Tibial nerve (tissue), 4 donors: Measurements from ENCODE around the gene SLC12A7. TPM values are rescaled to one million over a fixed set of nuclear protein-coding genes. Genes with fewer than 3 reads are reported as not detected.

Experiments
- DNase-seq, 2 donors: peaks; one replicate each; pipeline ENCODE4 v3.0.0-alpha.2; 2019; ENCODE audit warnings: low spot score in 2 of 2
- H3K27ac ChIP-seq, 4 donors: fragments of 200-600 bp; sonication (generic) in 3 of 4; one replicate each; pipeline ENCODE4 v1.5.1; 2017 to 2019; ENCODE audit warnings: mild to moderate bottlenecking in 1 of 4
- H3K27me3 ChIP-seq, 2 donors: fragments of 200-600 bp; sonication (generic) in 1 of 2; one replicate each; pipeline versions ENCODE4 v1.5.1 to v1.6.0; 2017 to 2019
- H3K36me3 ChIP-seq, 3 donors: fragments of 200-600 bp; sonication (generic); one replicate each; pipeline ENCODE4 v1.5.1; 2018 to 2019
- H3K4me1 ChIP-seq, 4 donors: fragments of 200-600 bp; sonication (generic) in 3 of 4; one replicate each; pipeline ENCODE4 v1.5.1; 2017 to 2019
- H3K4me3 ChIP-seq, 4 donors: fragments of 200-600 bp; sonication (generic) in 3 of 4; one replicate each; pipeline ENCODE4 v1.5.1; 2017 to 2019; ENCODE audit warnings: mild to moderate bottlenecking in 1 of 4, moderate library complexity in 1 of 4
- H3K9me3 ChIP-seq, 4 donors: fragments of 200-600 bp; sonication (generic) in 3 of 4; one replicate each; pipeline ENCODE4 v1.5.1; 2017 to 2019
- CTCF ChIP-seq, 5 experiments: fragments of 200-600 bp in 3 of 5; fragments of 450-650 bp in 2 of 5; sonication (generic) in 3 of 5; IDR thresholded peaks; one replicate each; pipeline ENCODE4 v1.5.1; 2016 to 2019; ENCODE audit warnings: antibody characterized with exemption in 5 of 5, mild to moderate bottlenecking in 3 of 5, moderate library complexity in 2 of 5
- EP300 ChIP-seq, 2 donors: sonication (generic); formaldehyde crosslinking; IDR thresholded peaks; one replicate each; pipeline ENCODE4 v1.6.1; 2017; ENCODE audit warnings: antibody characterized with exemption in 2 of 2, mild to moderate bottlenecking in 1 of 2
- POLR2A ChIP-seq, 2 donors: fragments of 450-650 bp; IDR thresholded peaks; one replicate each; pipeline ENCODE4 v1.6.1; 2017; ENCODE audit warnings: antibody characterized with exemption in 2 of 2, mild to moderate bottlenecking in 2 of 2, moderate library complexity in 2 of 2
- WGBS, 2 donors: methylation state at CpG; one replicate each; pipeline ENCODE4 v1.1.5; 2018; 5-methylcytosine and 5-hydroxymethylcytosine counted together
- total RNA-seq, 4 donors: library from RNA; depleted of rRNA; stranded (reverse); fragments of >200 nt; gene quantifications; one replicate each; pipeline ENCODE4 v1.1.0, GENCODE V29; 2016

Gene SLC12A7
- total RNA-seq, 4 donors from 2014 or later = 11.4 to 39.3 (median 18.8) TPM

GRCh38 chr5:1125030-1125357 lies 13.1 kb upstream of the SLC12A7 start:
- no peak overlapping the region for H3K4me3 ChIP-seq
- H3K27ac ChIP-seq = peak overlapping the region in 1 of 4 donors; percentile 41
- H3K27me3 ChIP-seq = no peaks in the 10 kb centered on the region
- 30 to 37% methylated on average over 6 of the region's 6 CpGs for WGBS, 2 donors
- no peaks in the 10 kb centered on the region for H3K9me3 ChIP-seq
- H3K4me1 ChIP-seq = peaks cover 0 to 11% (median 0%) of the 10 kb centered on the region in 4 donors
- TF ChIP-seq POLR2A (IDR thresholded peaks at IDR 0.05) = no peak
- TF ChIP-seq EP300 (IDR thresholded peaks at IDR 0.05) = peak in 1 of 2 donors; percentile 53
- no peak for TF ChIP-seq CTCF (IDR thresholded peaks at IDR 0.05)
- DNase-seq = peak; percentile 38 to 68
- no peaks in the 10 kb centered on the region for H3K36me3 ChIP-seq

GRCh38 chr5:1124205-1125029 lies 12.6 kb upstream of the SLC12A7 start:
- peak overlapping the region in 1 of 4 donors; percentile 41 for H3K27ac ChIP-seq
- H3K27me3 ChIP-seq = no peaks in the 10 kb centered on the region
- no peaks in the 10 kb centered on the region for H3K9me3 ChIP-seq
- peak in 1 of 2 donors; percentile 52 for DNase-seq
- no peaks in the 10 kb centered on the region for H3K36me3 ChIP-seq
- no peak for TF ChIP-seq EP300 (IDR thresholded peaks at IDR 0.05)
- TF ChIP-seq CTCF (IDR thresholded peaks at IDR 0.05) = no peak
- TF ChIP-seq POLR2A (IDR thresholded peaks at IDR 0.05) = no peak
- 71 to 72% methylated on average over 27 of the region's 27 CpGs for WGBS, 2 donors
- peaks cover 0 to 11% (median 0%) of the 10 kb centered on the region in 4 donors for H3K4me1 ChIP-seq
- H3K4me3 ChIP-seq = no peak overlapping the region

- TF ChIP-seq CTCF (IDR thresholded peaks at IDR 0.05) (no peak), EP300 (IDR thresholded peaks at IDR 0.05) (no peak), POLR2A (IDR thresholded peaks at IDR 0.05) (no peak)
- H3K4me1 ChIP-seq = peaks cover 0 to 17% (median 2%) of the 10 kb centered on the region in 4 donors
- 86 to 87% methylated on average over 20 of the region's 20 CpGs for WGBS, 2 donors
- DNase-seq = no peak
- no peak overlapping the region for H3K4me3 ChIP-seq
- H3K27me3 ChIP-seq = no peaks in the 10 kb centered on the region
- H3K27ac ChIP-seq = no peak overlapping the region
- no peaks in the 10 kb centered on the region for H3K9me3 ChIP-seq
- H3K36me3 ChIP-seq = no peaks in the 10 kb centered on the region
Observed at GRCh38 chr5:1123418-1124147, 11.7 kb upstream of the SLC12A7 start.

- Histone ChIP-seq H3K36me3 (no peaks in the 10 kb centered on the region), H3K27me3 (no peaks in the 10 kb centered on the region), H3K4me3 (no peak overlapping the region), H3K27ac (no peak overlapping the region), H3K9me3 (no peaks in the 10 kb centered on the region), H3K4me1 (peaks cover 0 to 19% (median 2%) of the 10 kb centered on the region in 4 donors)
- no peak for TF ChIP-seq POLR2A (IDR thresholded peaks at IDR 0.05)
- no peak for TF ChIP-seq EP300 (IDR thresholded peaks at IDR 0.05)
- no peak for TF ChIP-seq CTCF (IDR thresholded peaks at IDR 0.05)
- DNase-seq = no peak
- WGBS, 2 donors = 91 to 92% methylated on average over 29 to 30 of the region's 34 CpGs
Observed at GRCh38 chr5:1122511-1123294, 10.8 kb upstream of the SLC12A7 start.
